Kidney tubule cell (primary cell): ENCODE results near the gene NDUFAF3.

Experiments
- DNase-seq: peaks from one replicate; pipeline ENCODE4 v3.0.0-alpha.2; 2018; ENCODE audit warnings: low spot score

Gene NDUFAF3

GRCh38 chr3:49021813-49022687, at the start of gene NDUFAF3:
NDUFAF3 (plus strand) TSS chr3:49022121; CDS start chr3:49022145, 24 bp downstream.
- peak; percentile 95 for DNase-seq

DNA sequence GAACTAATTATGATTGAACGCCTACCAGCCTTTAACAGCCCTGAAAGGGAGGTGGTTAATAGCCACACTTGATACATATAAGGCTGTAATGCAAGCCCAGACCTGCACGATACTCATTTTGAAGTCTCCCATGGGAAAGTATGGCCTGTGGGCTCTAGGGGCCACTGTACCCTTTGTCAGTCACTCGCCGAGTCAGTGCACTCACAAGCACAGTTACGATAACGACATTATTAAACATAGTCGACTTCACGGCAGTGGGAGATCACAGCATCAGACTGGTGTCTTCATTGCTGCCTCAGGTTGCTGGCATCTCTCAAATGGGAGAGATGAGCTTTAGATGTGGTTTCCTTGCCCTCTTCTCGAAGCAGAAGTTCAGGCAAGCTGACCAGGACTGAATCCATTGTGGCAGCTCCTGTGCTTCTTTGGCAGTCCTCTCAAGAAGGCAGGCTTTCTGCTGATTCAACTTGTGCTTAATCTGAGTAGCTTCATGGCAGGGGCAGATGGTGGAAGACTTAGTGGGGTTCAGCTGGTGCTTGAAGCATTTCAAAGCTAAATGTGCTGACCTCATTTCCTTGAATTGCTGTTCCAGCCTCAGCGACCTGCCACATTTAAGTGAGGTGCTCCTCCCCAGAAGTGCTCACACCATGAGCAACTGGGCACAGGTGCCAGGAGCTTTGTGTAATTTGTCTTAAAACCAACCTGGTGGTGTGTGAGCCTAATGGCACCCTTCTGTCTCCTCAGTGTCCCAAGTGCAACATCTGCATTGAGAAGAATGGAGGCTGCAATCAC, 47.7 kb upstream of the NDUFAF3 start:
- no peak for DNase-seq

- DNase-seq: no peak
Observed at GRCh38 chr3:48979451-48979850, 42.5 kb upstream of the NDUFAF3 start.

DNA sequence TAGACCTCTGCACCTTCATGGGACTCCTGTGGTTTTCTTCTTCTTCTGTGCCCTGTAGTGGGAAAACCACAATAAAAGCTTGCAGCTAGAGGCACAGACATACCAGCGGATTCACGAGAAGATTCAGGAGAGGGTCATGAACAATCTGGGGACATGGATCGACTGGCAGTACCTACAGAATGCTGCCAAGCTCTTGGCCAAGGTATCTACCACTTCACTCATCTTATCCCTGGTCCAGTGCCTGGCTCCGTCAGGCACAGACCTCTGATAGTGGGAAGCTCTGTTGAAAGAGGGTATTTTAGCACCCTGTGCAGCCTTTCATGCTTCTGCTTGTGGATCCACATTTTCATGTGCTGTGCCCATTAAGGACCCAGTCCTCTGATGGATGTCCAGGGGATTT, 41.6 kb upstream of the NDUFAF3 start:
- DNase-seq: no peak

- DNase-seq: no peak
Observed at GRCh38 chr3:48982016-48982415, 39.9 kb upstream of the NDUFAF3 start.

- DNase-seq: no peak
Observed at GRCh38 chr3:48982686-48983085, 39.2 kb upstream of the NDUFAF3 start.

- DNase-seq: no peak
Observed at GRCh38 chr3:48983096-48983495, 38.8 kb upstream of the NDUFAF3 start.

- peak; percentile 58 for DNase-seq
Observed at GRCh38 chr3:48984663-48985062, 37.3 kb upstream of the NDUFAF3 start.

GRCh38 chr3:48985831-48986376, 36.0 kb upstream of the NDUFAF3 start:
- DNase-seq: no peak

DNA sequence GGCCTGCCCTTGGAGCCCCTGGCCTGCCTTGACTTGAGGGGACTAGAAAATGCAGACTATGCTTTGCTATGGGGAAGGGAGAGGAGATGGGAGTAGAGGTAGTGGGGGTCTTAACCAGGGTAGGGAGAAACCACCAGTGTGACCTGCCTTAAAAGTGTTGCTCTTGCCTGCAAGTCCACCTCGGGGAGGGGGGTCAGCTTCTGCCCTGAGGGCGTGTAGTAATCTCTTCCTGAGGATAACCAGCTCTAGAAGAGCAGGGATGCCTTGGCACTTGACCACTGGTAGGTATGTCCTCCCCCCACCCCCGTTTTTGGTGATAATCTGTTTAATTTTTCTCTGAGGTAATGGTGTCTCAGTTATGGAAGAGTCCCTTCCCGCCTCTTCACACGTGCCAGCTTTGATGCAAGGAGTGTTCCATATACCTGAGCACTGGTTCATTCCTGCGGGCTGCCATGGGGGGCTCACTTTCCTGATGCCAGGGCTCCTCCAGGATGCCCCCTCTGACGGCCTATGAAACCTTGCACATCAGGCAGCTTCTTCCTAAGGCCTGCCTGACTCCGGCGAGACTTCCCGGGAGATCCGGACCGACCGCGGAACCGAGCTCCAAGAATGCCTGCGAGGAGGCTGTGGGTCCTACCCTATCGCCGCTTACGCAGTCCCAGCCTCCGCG, 32.7 kb upstream of the NDUFAF3 start:
- no peak for DNase-seq

DNA sequence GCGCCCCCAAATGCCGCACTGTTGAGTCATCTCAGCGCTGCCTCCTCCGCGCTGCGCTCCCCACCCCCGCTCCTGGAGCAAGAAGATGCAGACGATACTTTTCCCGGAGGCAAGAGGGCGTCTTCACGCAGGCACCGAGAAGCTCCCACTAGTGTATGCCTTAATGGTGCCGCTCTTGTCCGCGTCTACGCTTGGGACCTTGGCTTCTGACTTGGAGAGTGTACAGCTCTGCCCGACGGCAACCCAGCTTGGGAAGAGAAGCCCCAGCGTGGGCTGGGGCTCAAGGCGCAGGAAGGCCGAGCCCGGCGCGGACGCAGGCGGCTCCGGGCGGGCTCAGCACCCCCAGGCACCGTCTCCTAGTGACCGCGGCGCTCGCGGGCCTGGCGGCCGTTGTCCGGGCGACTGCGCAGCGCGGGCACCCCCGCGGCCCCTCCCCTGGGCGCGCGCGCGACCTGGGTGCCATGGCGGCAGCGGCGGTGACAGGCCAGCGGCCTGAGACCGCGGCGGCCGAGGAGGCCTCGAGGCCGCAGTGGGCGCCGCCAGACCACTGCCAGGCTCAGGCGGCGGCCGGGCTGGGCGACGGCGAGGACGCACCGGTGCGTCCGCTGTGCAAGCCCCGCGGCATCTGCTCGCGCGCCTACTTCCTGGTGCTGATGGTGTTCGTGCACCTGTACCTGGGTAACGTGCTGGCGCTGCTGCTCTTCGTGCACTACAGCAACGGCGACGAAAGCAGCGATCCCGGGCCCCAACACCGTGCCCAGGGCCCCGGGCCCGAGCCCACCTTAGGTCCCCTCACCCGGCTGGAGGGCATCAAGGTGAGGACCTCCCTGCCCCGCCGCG, 31.9 kb upstream of the NDUFAF3 start, which contains the start of gene P4HTM:
Gene P4HTM (plus strand): TSS at position 446 of the 840 bp plus-strand sequence. CDS start 16 bp downstream, at position 462.
- peak; percentile 94 for DNase-seq

DNA sequence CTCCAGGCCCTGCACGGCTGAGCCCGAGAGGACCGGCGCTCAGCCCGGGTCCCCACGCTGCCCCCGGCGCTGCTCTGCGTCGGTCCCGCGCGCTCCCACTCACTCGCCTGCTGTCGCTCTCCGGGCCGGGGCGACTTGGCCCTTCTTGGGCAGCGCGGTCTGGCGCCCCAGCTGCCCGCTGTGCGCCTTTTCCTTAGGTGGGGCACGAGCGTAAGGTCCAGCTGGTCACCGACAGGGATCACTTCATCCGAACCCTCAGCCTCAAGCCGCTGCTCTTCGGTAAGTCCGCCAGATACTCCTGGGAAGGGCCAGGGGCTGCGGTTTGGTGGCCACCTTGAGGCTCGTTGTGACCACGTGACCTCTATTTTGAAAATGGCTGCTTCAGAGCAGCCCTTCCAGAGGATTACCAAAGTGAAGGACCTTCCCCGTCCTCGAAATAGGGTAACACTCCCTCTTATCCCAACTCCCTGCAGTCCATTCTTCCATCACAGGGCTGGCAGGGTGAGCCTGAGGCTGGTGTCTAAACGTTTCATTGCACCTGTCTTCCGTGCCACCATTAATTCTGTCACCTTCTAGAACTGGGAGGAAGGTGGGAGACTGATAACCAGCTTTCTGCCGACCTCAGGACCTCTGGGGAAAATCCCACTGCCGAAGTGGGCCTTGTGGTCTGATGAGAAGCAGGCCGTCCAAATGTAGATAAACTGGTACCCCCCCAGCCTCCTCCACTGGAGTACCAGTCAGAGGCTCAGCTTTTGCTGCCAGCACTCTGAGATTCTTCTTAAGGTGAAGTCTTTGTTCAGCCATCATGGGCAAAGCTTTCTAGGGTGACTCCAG, 31.1 kb upstream of the NDUFAF3 start:
- DNase-seq: peak; percentile 43

- no peak for DNase-seq
Observed at GRCh38 chr3:48991851-48992545, 29.9 kb upstream of the NDUFAF3 start.

GRCh38 chr3:48993834-48994233, 28.1 kb upstream of the NDUFAF3 start:
- DNase-seq: no peak

DNA sequence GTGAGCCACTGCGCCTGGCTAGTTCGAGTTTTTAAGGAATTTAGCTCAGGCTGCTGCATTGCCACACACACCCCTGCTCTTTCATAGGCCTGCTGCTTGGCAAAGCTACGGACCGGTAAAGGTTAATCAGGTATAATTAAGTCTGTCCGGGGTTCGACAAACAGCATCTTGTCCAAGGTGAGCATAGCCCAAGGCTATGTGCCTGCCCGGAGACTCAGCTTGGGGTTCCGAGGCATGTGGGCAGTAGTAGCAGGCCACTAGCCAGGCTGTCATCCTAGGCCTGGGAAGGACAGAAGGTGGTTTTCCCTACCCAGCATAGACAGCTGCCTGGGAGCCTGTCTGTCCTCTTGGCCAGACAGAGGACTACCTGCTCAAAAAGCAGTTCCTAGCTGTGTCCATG, 25.3 kb upstream of the NDUFAF3 start:
- DNase-seq: no peak

GRCh38 chr3:48997102-48997635, 24.8 kb upstream of the NDUFAF3 start:
- no peak for DNase-seq

DNA sequence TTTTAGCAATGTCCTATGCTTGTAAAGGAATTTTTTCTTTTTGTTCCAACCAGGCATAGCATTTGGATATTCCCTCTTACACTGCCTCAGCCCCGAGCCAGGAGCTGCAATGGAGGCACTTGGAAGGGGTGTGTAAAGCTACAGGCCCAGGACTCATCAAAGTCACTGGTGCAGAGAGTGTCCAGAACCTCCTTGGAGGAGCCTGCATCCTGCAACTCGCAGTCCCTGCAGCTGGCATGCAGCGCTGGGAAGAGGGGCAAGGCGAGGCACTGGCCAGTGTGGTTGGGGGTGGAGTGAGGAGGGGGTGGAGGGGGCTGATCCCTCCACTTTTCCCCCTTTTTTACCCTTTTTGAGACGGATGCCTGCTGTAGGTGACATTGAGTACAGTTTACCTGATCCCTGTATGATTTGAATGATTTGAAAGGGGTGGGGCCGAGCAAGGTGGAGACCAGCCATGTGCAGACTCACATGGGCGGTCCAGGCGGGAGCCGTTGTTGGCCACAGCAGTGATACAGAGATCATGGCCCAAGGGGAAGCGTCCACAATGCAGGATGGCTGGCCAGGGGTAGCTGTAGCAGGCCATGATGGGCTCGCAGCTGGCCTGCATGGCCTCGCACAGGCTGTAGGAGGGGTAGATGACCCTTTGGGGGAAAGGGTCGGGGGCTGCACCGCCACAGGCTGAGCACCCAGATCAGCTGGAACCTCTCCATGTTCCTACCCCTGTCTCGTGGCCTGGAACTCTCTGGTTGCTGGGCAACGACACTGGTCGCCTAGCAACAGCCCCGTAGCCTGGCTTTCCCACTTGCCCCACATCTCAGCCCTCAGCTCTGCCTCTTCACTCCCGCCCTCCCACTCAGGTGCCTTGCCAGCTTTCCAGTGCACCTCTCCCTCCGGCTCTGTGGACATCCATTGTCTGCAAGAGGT, 23.9 kb upstream of the NDUFAF3 start:
- no peak for DNase-seq
